Measurements from ENCODE around the gene SMYD3. TPM values are rescaled to one million over a fixed set of nuclear protein-coding genes. Genes with fewer than 3 reads are reported as not detected.

The SMYD3 gene
- total and polyA plus RNA-seq, 12 donors, result 13.5 to 78.2 (median 26.8) TPM

DNA sequence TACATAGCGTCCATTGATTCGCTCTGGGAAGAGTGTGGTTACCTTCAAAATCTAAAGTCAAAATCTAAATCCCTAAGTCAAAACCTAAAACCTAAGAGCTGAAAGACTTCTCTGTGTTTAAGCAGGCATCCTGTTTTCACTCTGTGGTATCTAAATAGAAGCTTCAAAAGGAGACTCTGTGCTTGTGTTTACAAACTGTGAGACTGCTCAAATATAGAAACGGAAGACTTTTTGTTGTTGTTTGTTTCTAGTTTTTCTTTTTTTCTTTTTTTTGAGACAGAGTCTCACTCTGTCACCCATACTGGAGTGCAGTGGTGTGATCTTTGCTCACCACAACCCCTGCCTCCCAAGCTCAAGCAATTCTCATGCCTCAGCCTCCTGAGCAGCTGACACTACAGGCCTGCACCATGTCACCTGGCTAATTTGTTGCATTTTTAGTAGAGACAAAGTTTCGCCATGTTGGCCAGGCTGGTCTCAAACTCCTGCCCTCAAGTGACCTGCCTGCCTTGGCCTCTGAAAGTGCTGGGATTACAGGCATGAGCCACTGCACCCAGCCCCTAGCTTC is 425.9 kb downstream of the SMYD3 start:
- DNase-seq, result no peak

DNA sequence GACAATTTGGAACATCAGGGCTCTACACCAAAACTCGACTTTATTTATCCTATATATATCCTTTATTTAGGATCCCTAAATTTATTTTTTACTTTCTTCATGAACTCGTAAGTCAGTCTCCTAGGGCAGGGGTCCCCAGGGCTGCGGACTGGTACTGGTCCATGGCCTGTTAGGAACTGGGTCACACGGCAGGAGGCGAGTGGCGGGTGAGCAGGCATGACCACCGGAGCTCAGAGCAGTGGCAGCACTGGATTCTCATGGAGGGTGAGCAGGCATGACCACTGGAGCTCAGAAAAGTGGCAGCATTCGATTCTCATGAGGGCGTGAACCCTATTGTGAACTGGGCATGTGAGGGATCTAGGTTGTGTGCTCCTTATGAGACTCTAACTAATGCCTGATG is 427.0 kb downstream of the SMYD3 start:
- intact Hi-C loops (cut with DNase I), result no loop called here
- no peak for DNase-seq
- Histone ChIP-seq H3K4me3 (no peak overlapping the region), H3K36me3 (replicated peaks in 1 of 2) (no peaks in the 10 kb centered on the region), H3K27ac (no peak overlapping the region), H3K9me3 (replicated peaks in 1 of 3) (no peaks in the 10 kb centered on the region), H3K4me1 (replicated peaks in 1 of 2) (no peaks in the 10 kb centered on the region), H3K27me3 (no peaks in the 10 kb centered on the region)
- WGBS, 4 donors, result 93 to 98% (median 95%) methylated on average over 7 to 9 of the region's 9 CpGs
- TF ChIP-seq, protein P1, sequence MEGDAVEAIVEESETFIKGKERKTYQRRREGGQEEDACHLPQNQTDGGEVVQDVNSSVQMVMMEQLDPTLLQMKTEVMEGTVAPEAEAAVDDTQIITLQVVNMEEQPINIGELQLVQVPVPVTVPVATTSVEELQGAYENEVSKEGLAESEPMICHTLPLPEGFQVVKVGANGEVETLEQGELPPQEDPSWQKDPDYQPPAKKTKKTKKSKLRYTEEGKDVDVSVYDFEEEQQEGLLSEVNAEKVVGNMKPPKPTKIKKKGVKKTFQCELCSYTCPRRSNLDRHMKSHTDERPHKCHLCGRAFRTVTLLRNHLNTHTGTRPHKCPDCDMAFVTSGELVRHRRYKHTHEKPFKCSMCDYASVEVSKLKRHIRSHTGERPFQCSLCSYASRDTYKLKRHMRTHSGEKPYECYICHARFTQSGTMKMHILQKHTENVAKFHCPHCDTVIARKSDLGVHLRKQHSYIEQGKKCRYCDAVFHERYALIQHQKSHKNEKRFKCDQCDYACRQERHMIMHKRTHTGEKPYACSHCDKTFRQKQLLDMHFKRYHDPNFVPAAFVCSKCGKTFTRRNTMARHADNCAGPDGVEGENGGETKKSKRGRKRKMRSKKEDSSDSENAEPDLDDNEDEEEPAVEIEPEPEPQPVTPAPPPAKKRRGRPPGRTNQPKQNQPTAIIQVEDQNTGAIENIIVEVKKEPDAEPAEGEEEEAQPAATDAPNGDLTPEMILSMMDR (IDR thresholded peaks at IDR 0.05), result no peak
- TF ChIP-seq POLR2A (IDR thresholded peaks at IDR 0.05), result no peak

More for the DNA sequence above, 425.9 kb downstream of the SMYD3 start:
- H3K27ac ChIP-seq, result no peak overlapping the region
- no peaks in the 10 kb centered on the region for H3K36me3 ChIP-seq (replicated peaks in 1 of 2)
- H3K9me3 ChIP-seq (replicated peaks in 1 of 3), result no peaks in the 10 kb centered on the region
- H3K4me3 ChIP-seq, result no peak overlapping the region
- TF ChIP-seq, protein P1 (IDR thresholded peaks at IDR 0.05), result no peak
- no peak for TF ChIP-seq POLR2A (IDR thresholded peaks at IDR 0.05)
- no peaks in the 10 kb centered on the region for H3K27me3 ChIP-seq
- intact Hi-C loops (cut with DNase I), result no loop called here
- H3K4me1 ChIP-seq (replicated peaks in 1 of 2), result no peaks in the 10 kb centered on the region
- WGBS, 4 donors, result 86 to 94% (median 92%) methylated on average over 4 of the region's 4 CpGs

DNA sequence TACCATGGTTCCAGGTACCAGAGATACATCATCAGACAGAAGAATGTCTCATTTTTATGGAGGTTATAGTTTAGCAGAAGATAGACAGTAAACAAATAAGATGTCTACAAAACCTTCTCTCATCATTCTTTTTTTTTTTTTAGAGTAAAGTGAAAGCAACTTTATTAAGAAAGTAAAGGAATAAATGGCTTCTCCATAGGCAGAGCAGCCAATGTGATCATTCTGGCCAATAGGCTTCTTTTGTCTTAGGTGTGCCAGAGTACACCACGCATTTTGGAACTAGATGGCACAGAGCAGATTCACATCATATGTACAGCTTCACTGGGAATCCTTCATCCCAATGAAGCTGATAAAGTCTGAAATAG is 428.2 kb downstream of the SMYD3 start:
- intact Hi-C loops (cut with DNase I), result no loop called here
- no peaks in the 10 kb centered on the region for H3K36me3 ChIP-seq (replicated peaks in 1 of 2)
- WGBS, 4 donors, result 93 to 100% (median 97%) methylated on average over 1 of the region's 1 CpG
- no peak for DNase-seq
- no peak overlapping the region for H3K4me3 ChIP-seq
- H3K4me1 ChIP-seq (replicated peaks in 1 of 2), result no peaks in the 10 kb centered on the region
- TF ChIP-seq, protein P1 (IDR thresholded peaks at IDR 0.05), result no peak
- TF ChIP-seq POLR2A (IDR thresholded peaks at IDR 0.05), result no peak
- H3K27ac ChIP-seq, result no peak overlapping the region
- H3K9me3 ChIP-seq (replicated peaks in 1 of 3), result no peaks in the 10 kb centered on the region
- H3K27me3 ChIP-seq, result no peaks in the 10 kb centered on the region

- DNase-seq, result no peak
- H3K27me3 ChIP-seq, result no peaks in the 10 kb centered on the region
- H3K36me3 ChIP-seq (replicated peaks in 1 of 2), result no peaks in the 10 kb centered on the region
- TF ChIP-seq, protein P1 (IDR thresholded peaks at IDR 0.05), result no peak
- no peak for TF ChIP-seq POLR2A (IDR thresholded peaks at IDR 0.05)
- H3K4me3 ChIP-seq, result no peak overlapping the region
- no peaks in the 10 kb centered on the region for H3K9me3 ChIP-seq (replicated peaks in 1 of 3)
- no peak overlapping the region for H3K27ac ChIP-seq
- WGBS, 4 donors, result 81 to 91% (median 89%) methylated on average over 9 of the region's 9 CpGs
- intact Hi-C loops (cut with DNase I), result no loop called here
- no peaks in the 10 kb centered on the region for H3K4me1 ChIP-seq (replicated peaks in 1 of 2)
These were observed 428.8 kb downstream of the SMYD3 start for GRCh38 chr1:246078126-246078887.

Data from adrenal gland (tissue), 12 donors.